Peyer's patch (tissue), 4 donors: ENCODE measurements around the gene CPNE8. TPM values are rescaled to one million over a fixed set of nuclear protein-coding genes. Genes with fewer than 3 reads are reported as not detected.

ENCODE experiments used
- DNase-seq, 3 donors: peaks; one replicate each; pipeline ENCODE4 v3.0.0-alpha.2; 2017 to 2019
- H3K27ac ChIP-seq, 4 donors: fragments of 200-600 bp; sonication (generic); one replicate each; pipeline ENCODE4 v1.5.1; 2016 to 2019
- H3K27me3 ChIP-seq, 2 donors: fragments of 200-600 bp; sonication (generic); one replicate each; pipeline ENCODE4 v1.5.1; 2019
- H3K36me3 ChIP-seq, 3 donors: fragments of 200-600 bp; sonication (generic); one replicate each; pipeline ENCODE4 v1.5.1; 2016 to 2019
- H3K4me1 ChIP-seq, 4 donors: fragments of 200-600 bp; sonication (generic); one replicate each; pipeline ENCODE4 v1.5.1; 2016 to 2019
- H3K4me3 ChIP-seq, 4 donors: fragments of 200-600 bp; sonication (generic); 1 replicate in 3 of 4; 2 replicates in 1 of 4; pipeline ENCODE4 v1.5.1; 2016 to 2019; ENCODE audit warnings: mild to moderate bottlenecking in 1 of 4
- H3K9me3 ChIP-seq, 4 donors: fragments of 200-600 bp; sonication (generic); one replicate each; pipeline ENCODE4 v1.5.1; 2016 to 2019; ENCODE audit warnings: mild to moderate bottlenecking in 1 of 4
- POLR2A ChIP-seq, 2 donors: fragments of 450-650 bp; IDR thresholded peaks; one replicate each; pipeline ENCODE4 v1.5.1; 2017; ENCODE audit warnings: antibody characterized with exemption in 2 of 2, mild to moderate bottlenecking in 2 of 2, moderate library complexity in 2 of 2
- total RNA-seq, 4 donors: library from RNA; depleted of rRNA; stranded (reverse); fragments of >200 nt; gene quantifications; one replicate each; pipeline ENCODE4 v1.1.0, GENCODE V29; 2016
- TF ChIP-seq, protein P1 (sequence below), 6 experiments: fragments of 450-650 bp in 4 of 6; fragments of 200-600 bp in 2 of 6; sonication (generic) in 1 of 6; IDR thresholded peaks; one replicate each; pipeline ENCODE4 v1.5.1; 2017 to 2019; ENCODE audit warnings: antibody characterized with exemption in 6 of 6, mild to moderate bottlenecking in 3 of 6, moderate library complexity in 1 of 6

CPNE8 gene
- total RNA-seq, 4 donors from 2014 or later: 4.4 to 23.1 (median 8.0) TPM

DNA sequence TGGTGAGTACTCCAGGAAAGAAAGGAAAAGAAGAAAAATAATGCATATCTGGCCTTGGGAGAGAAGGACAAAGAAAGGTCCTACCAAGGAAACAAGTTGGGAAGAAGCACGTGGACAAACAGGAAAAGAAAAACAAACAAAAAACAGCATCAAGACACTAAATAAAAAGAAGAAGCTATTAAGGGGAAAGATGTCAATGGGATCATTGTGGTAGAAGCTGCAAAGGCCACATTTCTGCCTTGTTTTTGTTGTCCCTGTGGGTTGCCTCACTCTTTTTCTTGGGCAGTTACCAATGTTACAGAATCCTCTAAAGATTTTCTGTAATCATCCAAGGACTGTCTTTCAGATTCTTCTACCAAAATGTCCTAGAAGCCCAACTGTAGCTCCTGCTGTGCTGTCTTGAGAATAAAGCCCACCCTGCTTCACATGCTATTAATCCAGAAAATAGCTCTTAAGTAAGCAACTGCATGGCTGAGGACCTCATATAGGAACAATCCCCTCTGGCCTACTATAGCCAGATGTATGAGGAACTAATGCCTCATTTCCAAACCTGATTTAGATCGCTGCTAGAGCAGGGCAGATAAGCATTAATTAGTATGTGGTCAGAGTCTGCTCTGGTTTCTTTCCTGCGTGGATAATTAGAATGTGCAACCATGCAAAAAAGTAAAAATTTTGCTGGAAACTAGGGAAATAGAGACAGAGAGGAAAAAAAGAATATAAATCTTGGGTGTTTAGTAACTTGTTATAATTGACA lies 10.2 kb upstream of the CPNE8 start:
- no peak for DNase-seq
- H3K9me3 ChIP-seq: no peaks in the 10 kb centered on the region
- no peak overlapping the region for H3K4me3 ChIP-seq
- TF ChIP-seq, protein P1, sequence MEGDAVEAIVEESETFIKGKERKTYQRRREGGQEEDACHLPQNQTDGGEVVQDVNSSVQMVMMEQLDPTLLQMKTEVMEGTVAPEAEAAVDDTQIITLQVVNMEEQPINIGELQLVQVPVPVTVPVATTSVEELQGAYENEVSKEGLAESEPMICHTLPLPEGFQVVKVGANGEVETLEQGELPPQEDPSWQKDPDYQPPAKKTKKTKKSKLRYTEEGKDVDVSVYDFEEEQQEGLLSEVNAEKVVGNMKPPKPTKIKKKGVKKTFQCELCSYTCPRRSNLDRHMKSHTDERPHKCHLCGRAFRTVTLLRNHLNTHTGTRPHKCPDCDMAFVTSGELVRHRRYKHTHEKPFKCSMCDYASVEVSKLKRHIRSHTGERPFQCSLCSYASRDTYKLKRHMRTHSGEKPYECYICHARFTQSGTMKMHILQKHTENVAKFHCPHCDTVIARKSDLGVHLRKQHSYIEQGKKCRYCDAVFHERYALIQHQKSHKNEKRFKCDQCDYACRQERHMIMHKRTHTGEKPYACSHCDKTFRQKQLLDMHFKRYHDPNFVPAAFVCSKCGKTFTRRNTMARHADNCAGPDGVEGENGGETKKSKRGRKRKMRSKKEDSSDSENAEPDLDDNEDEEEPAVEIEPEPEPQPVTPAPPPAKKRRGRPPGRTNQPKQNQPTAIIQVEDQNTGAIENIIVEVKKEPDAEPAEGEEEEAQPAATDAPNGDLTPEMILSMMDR (IDR thresholded peaks at IDR 0.05): no peak
- no peak for TF ChIP-seq POLR2A (IDR thresholded peaks at IDR 0.05)
- no peaks in the 10 kb centered on the region for H3K27me3 ChIP-seq
- no peaks in the 10 kb centered on the region for H3K4me1 ChIP-seq
- H3K36me3 ChIP-seq: no peaks in the 10 kb centered on the region
- no peak overlapping the region for H3K27ac ChIP-seq

DNA sequence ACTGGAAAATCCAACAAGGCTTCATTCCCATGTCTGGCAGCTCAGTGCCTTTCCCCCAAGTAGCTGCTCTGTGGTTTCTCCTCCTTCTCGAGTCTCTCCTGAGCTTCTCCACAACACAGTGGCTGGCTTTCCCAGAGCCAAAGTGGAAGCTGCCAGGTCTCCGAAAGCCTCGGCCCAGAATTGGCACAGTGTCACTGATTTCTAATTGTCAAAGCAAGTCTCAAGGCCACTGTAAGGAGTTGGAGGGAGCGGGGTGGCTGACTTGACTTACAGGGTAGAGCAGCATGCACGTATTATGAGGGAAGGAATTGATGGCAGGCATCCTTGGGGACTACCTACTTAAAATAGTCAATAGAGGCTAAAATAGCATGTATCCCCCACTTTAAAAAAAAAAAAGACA lies 6.7 kb upstream of the CPNE8 start:
- H3K27me3 ChIP-seq: no peaks in the 10 kb centered on the region
- no peak for DNase-seq
- H3K9me3 ChIP-seq: no peaks in the 10 kb centered on the region
- H3K4me3 ChIP-seq: no peak overlapping the region
- no peak for TF ChIP-seq POLR2A (IDR thresholded peaks at IDR 0.05)
- TF ChIP-seq, protein P1 (IDR thresholded peaks at IDR 0.05): no peak
- H3K4me1 ChIP-seq: no peaks in the 10 kb centered on the region
- no peak overlapping the region for H3K27ac ChIP-seq
- no peaks in the 10 kb centered on the region for H3K36me3 ChIP-seq

DNA sequence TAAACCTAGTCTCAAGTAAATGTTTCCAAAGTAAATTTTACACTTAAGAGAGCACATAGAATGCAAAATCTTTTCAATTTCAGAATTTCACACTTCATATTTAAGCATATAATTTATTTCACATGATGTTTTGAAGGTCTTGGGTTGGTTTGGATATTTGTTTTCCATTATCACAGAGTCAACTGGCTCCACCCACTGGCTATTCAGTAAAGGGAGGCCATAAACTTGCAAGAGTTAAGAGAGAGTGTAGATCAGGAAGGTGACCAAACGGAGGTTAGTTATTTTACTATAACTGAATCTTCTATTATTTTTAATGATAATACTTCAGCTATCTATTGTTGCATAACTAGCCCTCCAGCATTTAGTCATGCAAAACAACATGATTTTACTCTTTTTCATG lies 6.2 kb upstream of the CPNE8 start:
- no peaks in the 10 kb centered on the region for H3K36me3 ChIP-seq
- no peaks in the 10 kb centered on the region for H3K27me3 ChIP-seq
- no peak for TF ChIP-seq POLR2A (IDR thresholded peaks at IDR 0.05)
- TF ChIP-seq, protein P1 (IDR thresholded peaks at IDR 0.05): peak in 1 of 6 experiments; percentile 26
- no peak overlapping the region for H3K27ac ChIP-seq
- H3K9me3 ChIP-seq: no peaks in the 10 kb centered on the region
- H3K4me3 ChIP-seq: no peak overlapping the region
- no peaks in the 10 kb centered on the region for H3K4me1 ChIP-seq
- DNase-seq: no peak

DNA sequence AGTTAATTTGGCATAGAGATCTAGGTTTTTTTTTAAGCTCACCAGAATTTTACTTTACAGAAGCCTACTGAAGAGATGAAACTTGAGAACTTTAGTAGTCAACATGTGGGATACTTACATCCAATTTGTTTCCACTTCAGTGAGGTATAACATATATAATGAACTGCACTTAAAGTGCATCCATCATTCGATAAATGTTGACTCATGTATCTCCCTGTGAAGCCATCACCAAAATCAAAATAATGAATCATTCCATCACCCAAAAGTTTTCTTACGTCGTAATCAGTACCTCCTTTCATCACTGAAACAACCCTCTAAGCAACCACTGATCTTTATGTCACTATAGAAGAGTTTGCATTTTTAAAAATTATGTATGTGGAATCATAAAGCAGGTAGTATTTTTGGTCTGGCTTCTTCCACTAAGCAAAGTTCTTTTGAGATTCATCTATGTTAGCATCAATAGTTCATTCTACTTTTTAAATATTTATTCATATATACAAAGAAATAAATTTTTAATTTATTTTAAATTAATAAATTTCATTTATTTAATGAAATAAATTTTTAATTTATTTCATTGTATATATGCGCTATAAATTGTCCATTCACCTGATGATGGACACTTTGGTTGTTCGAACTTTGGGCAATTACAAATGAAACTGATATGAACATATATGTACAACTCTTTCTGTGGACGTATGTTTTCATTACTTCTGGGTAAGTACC lies 2.0 kb upstream of the CPNE8 start:
- no peaks in the 10 kb centered on the region for H3K36me3 ChIP-seq
- H3K4me3 ChIP-seq: peak overlapping the region; percentile 39 to 64 (median 56)
- DNase-seq: no peak
- no peak for TF ChIP-seq POLR2A (IDR thresholded peaks at IDR 0.05)
- TF ChIP-seq, protein P1 (IDR thresholded peaks at IDR 0.05): no peak
- peak overlapping the region in 3 of 4 donors; percentile 14 to 95 (median 75) for H3K27ac ChIP-seq
- H3K27me3 ChIP-seq: no peaks in the 10 kb centered on the region
- no peaks in the 10 kb centered on the region for H3K4me1 ChIP-seq
- H3K9me3 ChIP-seq: peaks cover 0 to 3% (median 0%) of the 10 kb centered on the region in 4 donors

DNA sequence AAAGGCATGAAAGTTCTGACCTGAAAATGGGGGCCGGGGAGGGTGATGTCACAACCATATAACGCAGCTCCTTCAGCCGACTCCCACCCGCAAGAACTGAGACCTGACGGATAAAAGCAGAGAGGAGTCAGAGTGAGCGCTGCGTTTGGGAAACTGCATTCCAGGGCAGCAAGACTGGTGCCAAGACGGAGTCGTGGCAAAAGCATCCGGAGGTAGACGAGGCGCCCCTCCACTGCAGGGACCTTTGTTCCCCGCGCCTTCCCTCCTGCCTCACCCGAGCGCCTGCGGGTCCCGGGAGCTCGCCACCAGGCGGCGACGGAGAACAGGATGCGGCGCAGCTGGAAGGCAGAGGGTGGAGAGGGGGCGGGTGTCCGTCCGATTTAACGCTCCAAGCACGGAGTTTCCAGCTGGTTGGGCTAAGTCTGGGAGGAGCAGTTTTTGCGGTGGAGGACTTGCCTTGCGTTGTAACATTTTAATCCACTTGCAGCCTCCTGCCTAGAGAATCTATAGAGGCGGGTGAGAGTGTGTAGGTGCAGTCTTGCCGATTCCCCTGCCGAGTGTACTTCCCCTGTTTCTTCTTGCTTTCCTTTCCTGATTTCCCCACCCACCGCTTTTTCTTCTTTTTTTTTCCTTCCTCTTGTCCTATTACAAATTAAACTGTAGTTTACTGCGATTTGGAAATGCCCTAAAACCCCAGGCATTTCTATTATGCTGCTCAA lies 1.2 kb upstream of the CPNE8 start:
- no peaks in the 10 kb centered on the region for H3K36me3 ChIP-seq
- H3K27me3 ChIP-seq: no peaks in the 10 kb centered on the region
- peak overlapping the region; percentile 75 to 95 (median 82) for H3K27ac ChIP-seq
- DNase-seq: peak; percentile 48 to 88 (median 86)
- no peaks in the 10 kb centered on the region for H3K4me1 ChIP-seq
- TF ChIP-seq, protein P1 (IDR thresholded peaks at IDR 0.05): peak; percentile 30 to 84 (median 62)
- no peak for TF ChIP-seq POLR2A (IDR thresholded peaks at IDR 0.05)
- peak overlapping the region; percentile 39 to 64 (median 56) for H3K4me3 ChIP-seq
- peaks cover 0 to 3% (median 0%) of the 10 kb centered on the region in 4 donors for H3K9me3 ChIP-seq
